ENCODE measurements around the gene CPNE4. TPM values are rescaled to one million over a fixed set of nuclear protein-coding genes. Genes with fewer than 3 reads are reported as not detected.

The CPNE4 gene
- total RNA-seq, 2 experiments from 2014 or later, result not detected

GRCh38 chr3:131728898-131729642, 305.7 kb downstream of the CPNE4 start:
- H3K4me3 Mint-ChIP-seq, result no peak overlapping the region
- H3K27ac Mint-ChIP-seq, result no peak overlapping the region
- peaks cover 8% of the 10 kb centered on the region for H3K27me3 Mint-ChIP-seq
- intact Hi-C loops (cut with micrococcal nuclease), result no loop called here
- ATAC-seq (no peak), DNase-seq (no peak)
- peaks cover 13% of the 10 kb centered on the region for H3K4me1 Mint-ChIP-seq (ENCODE audit: low read depth)
- CTCF ChIA-PET, result no interaction called here
- H3K9me3 Mint-ChIP-seq, result no peaks in the 10 kb centered on the region
- H3K36me3 Mint-ChIP-seq (ENCODE audit: low read depth), result no peaks in the 10 kb centered on the region
- TF ChIP-seq CTCF (IDR thresholded peaks at IDR 0.05), result no peak
- POLR2A ChIA-PET, result no interaction called here

- ATAC-seq, result no peak
- Mint-ChIP-seq H3K27ac (no peak overlapping the region), H3K9me3 (no peaks in the 10 kb centered on the region), H3K4me1 (ENCODE audit: low read depth) (no peaks in the 10 kb centered on the region), H3K27me3 (peaks cover 6% of the 10 kb centered on the region), H3K36me3 (ENCODE audit: low read depth) (no peaks in the 10 kb centered on the region), H3K4me3 (no peak overlapping the region)
- ChIA-PET CTCF (no interaction called here), POLR2A (no interaction called here)
- intact Hi-C loops (cut with micrococcal nuclease), result no loop called here
- TF ChIP-seq CTCF (IDR thresholded peaks at IDR 0.05), result no peak
- DNase-seq, result no peak
Observed at GRCh38 chr3:131725414-131725813, 309.4 kb downstream of the CPNE4 start.

GRCh38 chr3:131723343-131723742, 311.5 kb downstream of the CPNE4 start:
- POLR2A ChIA-PET, result no interaction called here
- DNase-seq (no peak), ATAC-seq (no peak)
- CTCF ChIA-PET, result no interaction called here
- H3K9me3 Mint-ChIP-seq, result no peaks in the 10 kb centered on the region
- TF ChIP-seq CTCF (IDR thresholded peaks at IDR 0.05), result no peak
- H3K4me1 Mint-ChIP-seq (ENCODE audit: low read depth), result no peaks in the 10 kb centered on the region
- intact Hi-C loops (cut with micrococcal nuclease), result no loop called here
- no peaks in the 10 kb centered on the region for H3K36me3 Mint-ChIP-seq (ENCODE audit: low read depth)
- no peak overlapping the region for H3K27ac Mint-ChIP-seq
- no peak overlapping the region for H3K4me3 Mint-ChIP-seq
- peaks cover 7% of the 10 kb centered on the region for H3K27me3 Mint-ChIP-seq

GRCh38 chr3:131717493-131717892, 317.3 kb downstream of the CPNE4 start:
- intact Hi-C loops (cut with micrococcal nuclease), result no loop called here
- Mint-ChIP-seq H3K36me3 (ENCODE audit: low read depth) (no peaks in the 10 kb centered on the region), H3K27me3 (peaks cover 5% of the 10 kb centered on the region), H3K9me3 (no peaks in the 10 kb centered on the region), H3K4me1 (ENCODE audit: low read depth) (peaks cover 6% of the 10 kb centered on the region), H3K4me3 (no peak overlapping the region), H3K27ac (no peak overlapping the region)
- DNase-seq, result no peak
- ATAC-seq, result no peak
- no peak for TF ChIP-seq CTCF (IDR thresholded peaks at IDR 0.05)
- POLR2A ChIA-PET, result no interaction called here
- CTCF ChIA-PET, result no interaction called here

- TF ChIP-seq CTCF (IDR thresholded peaks at IDR 0.05), result no peak
- Mint-ChIP-seq H3K27ac (no peak overlapping the region), H3K4me3 (no peak overlapping the region), H3K27me3 (peaks cover 5% of the 10 kb centered on the region), H3K9me3 (no peaks in the 10 kb centered on the region), H3K4me1 (ENCODE audit: low read depth) (peaks cover 6% of the 10 kb centered on the region), H3K36me3 (ENCODE audit: low read depth) (no peaks in the 10 kb centered on the region)
- intact Hi-C loops (cut with micrococcal nuclease), result no loop called here
- ATAC-seq (no peak), DNase-seq (no peak)
- ChIA-PET CTCF (no interaction called here), POLR2A (no interaction called here)
Observed at GRCh38 chr3:131716943-131717342, 317.9 kb downstream of the CPNE4 start.

All from activated CD8-positive, alpha-beta T cell treated with anti-CD3 and anti-CD28 coated beads for 36 hours (primary cell).